Hematopoietic multipotent progenitor cell treated with erythropoietin and hydrocortisone succinate and interleukin-3 and kit ligand, for 4 days (in vitro differentiated cells): Measurements from ENCODE around the gene PCMTD2.

Source experiments
- DNase-seq: peaks from one replicate; pipeline ENCODE4 v3.0.0-alpha.2; 2015

The PCMTD2 gene

DNA sequence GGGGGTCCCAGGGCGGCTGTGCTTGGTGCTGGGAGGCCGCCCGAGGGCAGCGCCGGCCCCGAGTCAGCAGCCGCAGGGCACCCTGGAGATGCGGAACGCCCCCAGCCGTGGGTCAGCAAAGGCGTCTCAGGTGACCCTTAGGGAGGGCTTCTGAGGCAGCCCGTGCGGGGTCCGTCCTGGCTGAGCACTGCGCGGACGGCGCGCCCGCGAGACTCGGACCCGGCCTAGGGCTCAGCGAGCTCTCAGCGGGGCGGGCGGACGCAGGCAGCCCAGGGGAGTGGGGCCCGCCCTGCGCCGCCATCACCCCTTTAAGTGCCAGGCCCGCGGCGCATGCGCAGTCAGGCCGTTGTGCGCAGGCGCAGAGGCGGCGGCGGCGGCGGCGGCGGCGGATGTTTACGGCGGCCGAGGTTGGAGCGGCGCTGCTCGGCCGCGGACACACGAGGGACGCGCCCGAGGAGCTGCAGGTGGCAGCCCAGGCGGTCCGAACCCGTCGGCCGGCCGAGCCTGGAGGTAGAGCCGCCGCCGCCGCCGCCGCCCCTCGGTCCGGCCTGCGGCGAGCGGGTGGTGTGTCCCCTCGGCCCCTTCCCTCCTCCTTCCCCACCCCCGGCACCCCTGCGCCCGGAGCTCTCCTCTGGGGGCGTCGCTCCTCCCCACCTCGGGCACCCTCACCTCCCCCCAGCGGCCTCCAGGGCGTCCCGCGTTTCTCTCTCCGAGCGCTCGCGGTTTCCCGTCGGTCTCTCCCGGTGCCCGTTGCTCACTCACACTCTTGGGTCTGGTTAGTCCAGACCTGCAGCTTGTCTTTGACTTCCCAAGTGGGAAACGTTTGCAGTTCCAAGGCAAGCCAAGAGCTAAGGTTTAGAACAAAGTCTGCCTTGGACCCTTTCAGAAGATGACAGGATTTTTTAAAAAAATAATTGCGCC lies at the start of gene PCMTD2:
TSS of gene PCMTD2 (plus strand) at position 388 of the 921 bp plus-strand sequence. CDS start 4,218 bp downstream, outside the sequence.
- peak; percentile 95 for DNase-seq

DNA sequence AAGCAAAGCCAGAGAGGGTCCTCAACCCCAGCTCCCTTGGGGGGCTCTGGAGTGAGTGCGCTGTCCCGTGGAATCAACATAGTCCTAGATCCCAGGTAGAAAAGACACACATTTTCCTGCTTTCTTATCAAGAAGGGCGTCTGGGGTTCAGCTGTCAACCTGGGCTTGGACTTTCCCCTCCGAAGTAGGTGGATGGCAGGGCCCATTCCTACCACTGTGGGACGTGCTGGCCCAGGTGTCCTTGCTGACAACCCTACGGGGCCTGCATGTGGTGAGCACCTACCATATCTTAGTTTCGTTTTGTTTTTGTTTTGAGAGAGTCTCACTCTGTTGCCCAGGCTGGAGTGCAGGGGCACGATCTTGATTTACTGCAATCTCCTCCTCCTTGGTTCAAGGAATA lies 48.9 kb upstream of the PCMTD2 start:
- no peak for DNase-seq

DNA sequence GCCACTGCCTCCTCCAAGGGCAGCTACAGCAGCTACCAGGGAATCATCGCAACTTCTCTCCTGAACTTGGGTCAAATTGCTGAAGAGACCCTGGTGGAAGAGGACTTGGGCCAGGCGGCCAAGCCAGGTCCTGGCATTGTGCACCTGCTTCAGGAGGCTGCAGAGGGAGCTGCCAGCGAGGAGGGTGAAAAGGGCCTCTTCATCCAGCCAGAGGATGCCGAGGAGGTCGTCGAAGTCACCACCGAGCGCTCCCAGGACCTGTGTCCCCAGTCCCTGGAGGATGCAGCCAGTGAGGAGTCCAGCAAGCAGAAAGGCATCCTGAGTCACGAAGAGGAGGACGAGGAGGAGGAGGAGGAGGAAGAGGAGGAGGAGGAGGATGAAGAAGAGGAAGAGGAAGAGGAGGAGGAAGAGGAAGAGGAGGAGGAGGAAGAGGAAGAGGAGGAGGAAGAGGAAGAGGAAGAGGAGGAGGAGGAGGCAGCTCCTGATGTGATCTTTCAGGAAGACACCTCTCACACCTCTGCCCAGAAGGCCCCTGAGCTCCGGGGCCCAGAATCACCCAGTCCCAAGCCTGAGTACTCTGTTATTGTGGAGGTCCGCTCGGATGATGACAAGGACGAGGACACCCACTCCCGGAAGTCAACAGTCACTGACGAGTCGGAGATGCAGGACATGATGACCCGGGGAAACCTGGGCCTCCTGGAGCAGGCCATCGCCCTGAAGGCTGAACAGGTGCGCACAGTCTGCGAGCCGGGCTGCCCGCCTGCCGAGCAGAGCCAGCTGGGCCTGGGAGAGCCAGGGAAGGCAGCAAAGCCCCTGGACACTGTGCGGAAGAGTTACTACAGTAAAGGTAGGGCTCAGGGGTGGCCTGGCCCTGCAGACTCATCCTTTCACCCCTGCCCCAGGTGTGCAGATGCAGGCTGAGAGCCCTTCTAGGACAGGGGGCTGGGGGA lies 47.6 kb upstream of the PCMTD2 start:
- no peak for DNase-seq

GRCh38 chr20:64209148-64209547 lies 46.4 kb upstream of the PCMTD2 start:
- no peak for DNase-seq

- DNase-seq = no peak
Observed at GRCh38 chr20:64210656-64211369, 44.7 kb upstream of the PCMTD2 start.

DNA sequence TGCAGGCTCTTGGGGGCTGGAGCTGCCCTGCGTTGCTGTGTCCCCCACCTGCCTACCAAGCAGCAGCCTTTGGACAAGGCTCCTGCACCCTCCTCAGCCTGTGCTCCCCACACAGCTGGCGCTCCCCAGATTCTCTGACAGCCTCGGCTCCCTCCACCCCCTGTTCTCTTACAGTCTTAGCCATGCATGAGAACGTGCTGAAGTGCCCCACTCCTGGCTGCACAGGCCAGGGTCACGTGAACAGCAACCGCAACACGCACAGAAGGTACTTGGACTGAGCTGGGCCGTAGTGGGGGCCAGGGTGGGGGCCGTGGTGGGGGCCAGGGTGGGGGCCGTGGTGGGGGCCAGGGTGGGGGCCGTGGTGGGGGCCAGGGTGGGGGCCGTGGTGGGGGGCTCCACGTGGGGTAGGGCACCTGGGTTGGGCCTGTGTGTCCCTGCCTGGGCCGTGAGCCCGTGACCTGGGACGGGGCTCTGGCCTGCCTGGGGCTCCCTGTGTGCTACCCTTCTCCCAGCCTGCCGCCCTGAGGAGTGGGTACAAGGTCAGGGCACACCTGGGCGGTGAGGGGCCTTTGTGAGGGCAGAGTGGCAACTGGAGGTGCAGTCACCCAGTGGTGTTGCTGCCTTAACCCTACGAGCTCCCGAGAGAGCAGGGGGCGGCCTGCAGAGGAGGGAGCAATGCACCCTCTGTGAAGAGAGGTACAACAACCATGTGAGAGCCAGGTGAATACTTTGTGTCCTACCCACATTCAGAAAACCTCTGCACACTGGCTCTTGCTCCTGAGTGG lies 43.5 kb upstream of the PCMTD2 start:
- no peak for DNase-seq

GRCh38 chr20:64212755-64213154 lies 42.8 kb upstream of the PCMTD2 start:
- no peak for DNase-seq

- no peak for DNase-seq
Observed at GRCh38 chr20:64214113-64214512, 41.4 kb upstream of the PCMTD2 start.

GRCh38 chr20:64214952-64215351 lies 40.6 kb upstream of the PCMTD2 start:
- no peak for DNase-seq

DNA sequence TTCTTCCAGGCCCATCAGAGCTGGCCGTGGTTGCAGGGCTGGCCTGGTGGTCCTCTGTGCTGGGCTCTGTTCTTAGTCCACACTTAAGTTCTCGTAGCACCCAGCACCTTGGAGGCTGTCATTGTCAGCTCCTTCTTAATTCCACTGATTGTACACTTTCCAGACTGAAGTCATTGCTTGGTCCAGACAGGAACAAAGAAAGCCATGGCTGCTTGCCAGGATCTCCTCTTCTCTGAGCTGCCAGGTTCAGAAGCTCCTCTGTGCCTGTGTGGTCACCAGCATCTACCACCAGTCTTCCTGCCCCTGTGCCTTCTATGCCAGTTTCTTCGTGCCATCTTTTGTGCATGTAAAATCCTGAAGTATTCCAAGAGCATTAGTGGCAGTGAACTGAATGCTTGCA lies 39.5 kb upstream of the PCMTD2 start:
- no peak for DNase-seq

DNA sequence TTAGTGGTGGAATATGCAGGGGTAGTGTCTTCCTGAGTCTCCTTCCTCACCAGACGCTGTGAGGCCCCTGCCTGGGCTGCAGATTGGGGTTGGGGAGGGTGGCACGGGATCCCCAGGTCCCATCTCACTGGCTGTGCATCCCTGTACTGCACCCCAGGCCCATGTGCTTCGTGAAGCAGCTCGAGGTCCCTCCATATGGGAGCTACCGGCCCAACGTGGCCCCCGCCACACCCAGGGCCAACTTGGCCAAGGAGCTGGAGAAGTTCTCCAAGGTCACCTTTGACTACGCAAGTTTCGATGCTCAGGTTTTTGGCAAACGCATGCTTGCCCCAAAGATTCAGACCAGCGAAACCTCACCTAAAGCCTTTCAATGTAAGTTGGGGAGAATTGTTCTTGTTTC lies 38.6 kb upstream of the PCMTD2 start:
- no peak for DNase-seq

- DNase-seq = no peak
Observed at GRCh38 chr20:64217539-64218221, 37.9 kb upstream of the PCMTD2 start.

GRCh38 chr20:64219202-64219601 lies 36.3 kb upstream of the PCMTD2 start:
- no peak for DNase-seq

DNA sequence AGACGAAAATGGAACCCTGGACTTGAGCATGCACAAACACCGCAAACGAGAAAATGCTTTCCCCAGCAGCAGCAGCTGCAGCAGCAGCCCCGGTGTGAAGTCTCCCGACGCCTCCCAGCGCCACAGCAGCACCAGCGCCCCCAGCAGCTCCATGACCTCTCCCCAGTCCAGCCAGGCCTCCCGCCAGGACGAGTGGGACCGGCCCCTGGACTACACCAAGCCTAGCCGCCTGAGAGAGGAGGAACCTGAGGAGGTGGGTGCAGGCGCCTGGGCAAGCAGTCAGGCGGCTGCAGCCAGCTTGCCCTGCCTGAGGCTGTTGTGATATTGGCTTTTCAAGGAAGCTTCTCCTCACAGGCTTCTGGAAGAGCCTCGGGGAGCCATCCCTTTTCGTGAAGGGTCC lies 35.8 kb upstream of the PCMTD2 start:
- DNase-seq = no peak

DNA sequence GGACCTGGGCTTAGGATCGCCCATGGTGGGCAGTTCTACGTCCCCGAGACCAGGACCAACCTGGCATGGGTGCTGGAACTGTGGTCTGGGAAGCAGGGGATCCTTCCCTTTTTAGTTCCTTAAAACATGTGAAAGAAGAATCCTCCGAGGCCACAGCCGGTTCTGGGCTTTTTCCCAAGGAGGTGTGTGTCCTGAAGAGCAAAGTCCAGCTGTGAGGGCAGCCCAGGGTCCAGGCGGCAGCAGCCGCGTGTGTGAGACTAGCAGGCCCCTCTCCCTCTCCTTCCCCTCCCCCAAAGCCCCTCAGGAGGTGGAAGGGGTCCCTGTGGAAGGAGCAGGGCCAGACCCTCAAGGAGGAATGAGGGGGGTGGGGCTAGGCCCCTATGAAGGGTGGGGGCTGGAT lies 35.1 kb upstream of the PCMTD2 start:
- no peak for DNase-seq

- peak; percentile 64 for DNase-seq
Observed at GRCh38 chr20:64220891-64221527, 34.5 kb upstream of the PCMTD2 start.

DNA sequence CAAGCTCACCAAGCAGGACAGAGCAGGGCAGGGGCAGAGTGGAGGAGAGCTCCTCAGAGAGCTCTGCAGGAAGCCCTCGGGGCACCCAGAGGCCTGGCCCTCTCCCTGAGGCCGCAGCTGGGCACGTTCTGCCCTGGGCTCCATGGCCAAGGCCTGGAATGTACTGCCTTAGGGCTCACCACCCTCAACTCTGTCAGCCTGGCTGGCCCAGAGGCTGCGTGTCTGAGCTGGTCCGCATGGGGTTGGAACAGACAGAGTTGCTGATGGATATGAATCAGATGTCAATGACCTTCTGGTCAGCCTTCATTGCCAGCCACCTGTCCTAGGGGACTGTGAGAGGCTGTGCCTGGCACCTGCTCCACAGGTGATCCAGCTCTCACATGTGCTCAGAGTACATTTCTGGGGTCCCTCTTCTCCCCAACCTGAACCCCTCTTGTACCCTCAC lies 33.2 kb upstream of the PCMTD2 start:
- no peak for DNase-seq

DNA sequence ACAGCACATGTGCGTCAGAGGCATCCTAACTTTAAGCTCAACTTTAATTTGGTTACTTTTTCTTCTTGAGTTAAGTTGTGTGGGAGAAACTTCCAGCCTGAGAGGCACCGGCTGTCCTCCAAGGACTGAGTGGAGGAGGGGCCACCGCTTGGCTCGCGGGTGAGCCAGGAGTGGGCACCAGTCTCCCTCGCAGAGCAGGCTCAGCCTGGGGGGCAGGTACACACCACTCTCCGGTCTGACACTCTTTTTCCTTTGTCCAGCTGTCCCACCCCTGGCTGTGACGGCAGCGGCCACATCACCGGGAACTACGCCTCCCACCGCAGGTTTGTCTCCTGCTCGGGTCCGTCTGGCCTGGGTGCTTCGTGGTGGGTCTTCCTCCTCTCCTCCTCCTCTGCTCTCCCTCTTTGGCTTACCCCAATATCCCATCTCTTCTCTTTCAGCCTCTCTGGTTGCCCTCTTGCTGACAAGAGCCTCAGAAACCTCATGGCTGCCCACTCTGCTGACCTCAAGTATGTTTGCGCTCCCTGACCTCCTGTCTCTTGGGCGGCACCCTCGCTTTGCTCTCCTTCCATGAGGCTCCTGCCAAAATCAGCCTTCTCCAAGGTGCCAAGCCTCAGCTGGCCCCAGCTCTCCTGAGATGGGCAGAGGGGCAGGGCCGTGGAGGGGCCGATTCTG lies 32.6 kb upstream of the PCMTD2 start:
- DNase-seq = no peak

DNA sequence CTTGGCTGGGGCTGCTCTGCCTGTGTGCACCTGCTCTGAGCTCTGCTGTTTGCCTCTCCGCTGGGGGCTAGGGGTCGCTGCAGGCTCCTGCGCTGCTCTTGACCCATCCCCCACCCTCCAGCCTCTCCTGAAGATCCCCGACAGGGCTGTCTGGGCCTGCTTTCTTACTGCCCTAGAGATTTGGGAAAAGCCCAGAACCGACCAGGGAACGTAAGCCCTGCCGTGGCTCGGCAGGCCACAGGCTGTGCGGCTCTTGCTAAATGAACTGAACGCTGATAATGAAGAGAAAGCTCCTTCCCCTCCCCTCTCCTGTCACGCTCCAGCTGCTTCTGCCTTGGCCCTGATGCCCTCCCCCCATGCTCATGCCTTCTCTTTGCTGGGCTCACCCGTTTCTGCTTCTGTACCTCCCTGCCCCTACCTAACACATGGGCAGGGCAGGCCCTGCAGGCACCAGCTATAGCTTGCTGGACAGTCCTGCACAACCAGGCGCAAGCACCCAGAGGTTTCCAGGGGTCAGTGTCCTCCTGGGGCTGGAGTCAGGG lies 32.0 kb upstream of the PCMTD2 start:
- no peak for DNase-seq
